Common myeloid progenitor, CD34-positive (primary cell): ENCODE results near the gene FAM168B.

Experiments
- CTCF ChIA-PET: fragments of 350-600 bp; sonication (Branson Sonifier 250); formaldehyde crosslinking; loops from one replicate; lab custom pipeline; 2021; ENCODE audit warnings: antibody characterized with exemption; lab: Charles Lee
- POLR2A ChIA-PET: fragments of 350-600 bp; sonication (Branson Sonifier 250); formaldehyde crosslinking; loops from one replicate; lab custom pipeline; 2021; ENCODE audit warnings: antibody characterized with exemption; lab: Charles Lee
- DNase-seq, 3 donors: peaks; one replicate each; pipeline versions ENCODE4 v3.0.0 to v3.0.0-alpha.2; 2013
- H3K27ac ChIP-seq, 2 experiments: 1 replicate in 1 of 2; 2 replicates in 1 of 2; pipeline ENCODE4 v1.7.0; 2013; ENCODE audit warnings: inconsistent platforms in 2 of 2, low read length in 2 of 2, mild to moderate bottlenecking in 2 of 2, low read depth in 1 of 2, moderate library complexity in 1 of 2; ENCODE audit not compliant: severe bottlenecking in 2 of 2, insufficient read depth in 1 of 2, poor library complexity in 1 of 2
- H3K27me3 ChIP-seq, 5 experiments: replicated peaks in 2 of 5; 1 replicate in 3 of 5; 2 replicates in 2 of 5; pipeline versions ENCODE4 v1.6.1 to v1.7.0; 2013; ENCODE audit warnings: low read length in 4 of 5, mild to moderate bottlenecking in 2 of 5, moderate library complexity in 2 of 5, inconsistent platforms in 1 of 5; ENCODE audit not compliant: insufficient read depth in 5 of 5, control insufficient read depth in 4 of 5
- H3K36me3 ChIP-seq, 4 experiments: 1 replicate in 2 of 4; 2 replicates in 2 of 4; pipeline versions ENCODE4 v1.6.1 to v1.7.0; 2013; ENCODE audit warnings: low read length in 3 of 4, control low read depth in 1 of 4, mild to moderate bottlenecking in 1 of 4; ENCODE audit not compliant: control insufficient read depth in 4 of 4, insufficient read depth in 4 of 4
- H3K4me1 ChIP-seq, 4 experiments: 1 replicate in 3 of 4; 2 replicates in 1 of 4; pipeline versions ENCODE4 v1.6.1 to v1.7.1; 2013; ENCODE audit warnings: low read length in 3 of 4, mild to moderate bottlenecking in 3 of 4, control low read depth in 1 of 4, inconsistent platforms in 1 of 4, moderate library complexity in 1 of 4; ENCODE audit not compliant: control insufficient read depth in 4 of 4, insufficient read depth in 4 of 4; ENCODE audit errors: control extremely low read depth in 1 of 4
- H3K4me3 ChIP-seq, 7 experiments: 1 replicate in 4 of 7; 2 replicates in 3 of 7; pipeline versions ENCODE4 v1.5.1 to v1.7.0; 2013; ENCODE audit warnings: mild to moderate bottlenecking in 7 of 7, low read length in 6 of 7, moderate library complexity in 6 of 7, inconsistent platforms in 2 of 7, low read depth in 2 of 7, control low read depth in 1 of 7; ENCODE audit not compliant: insufficient read depth in 4 of 7, control insufficient read depth in 1 of 7; ENCODE audit errors: extremely low read depth in 1 of 7
- H3K9me3 ChIP-seq, 5 experiments: 1 replicate in 4 of 5; 2 replicates in 1 of 5; pipeline versions ENCODE4 v1.6.1 to v1.7.1; 2013; ENCODE audit warnings: low read length in 4 of 5, mild to moderate bottlenecking in 2 of 5, inconsistent platforms in 1 of 5, low read depth in 1 of 5, moderate library complexity in 1 of 5; ENCODE audit not compliant: control insufficient read depth in 4 of 5, insufficient read depth in 2 of 5; ENCODE audit errors: control extremely low read depth in 1 of 5
- WGBS: methylation state at CpG from one replicate; pipeline ENCODE4 v1.1.5; 2013; ENCODE audit not compliant: insufficient coverage; 5-methylcytosine and 5-hydroxymethylcytosine counted together

The FAM168B gene

DNA sequence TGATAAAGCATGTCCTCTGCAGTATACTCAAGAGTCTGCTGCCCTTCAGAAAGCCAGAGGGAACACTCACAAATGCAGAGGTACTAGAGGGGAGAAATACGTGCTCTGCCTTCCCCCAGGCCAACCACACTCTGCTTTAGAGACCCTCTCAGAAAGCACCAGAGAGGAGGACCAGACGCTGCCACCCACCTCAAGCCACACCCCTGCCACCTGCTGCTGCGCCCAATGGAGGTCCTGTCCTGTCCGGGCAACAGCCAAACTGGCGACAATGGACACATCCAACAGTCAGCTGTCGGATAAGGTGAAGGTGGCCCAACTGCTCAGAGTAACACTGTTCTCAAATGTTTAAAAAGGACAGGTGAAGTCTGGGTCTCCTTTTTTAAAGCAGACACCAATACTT, 44.6 kb downstream of the FAM168B start:
- Histone ChIP-seq H3K9me3 (no peaks in the 10 kb centered on the region), H3K27me3 (no peaks in the 10 kb centered on the region), H3K27ac (no peak overlapping the region), H3K4me3 (no peak overlapping the region), H3K36me3 (peaks cover 13 to 75% (median 52%) of the 10 kb centered on the region in 4 experiments), H3K4me1 (no peaks in the 10 kb centered on the region)
- ChIA-PET POLR2A (no interaction called here), CTCF (no interaction called here)
- DNase-seq = no peak
- 100% methylated on average over 4 of the region's 6 CpGs for WGBS

DNA sequence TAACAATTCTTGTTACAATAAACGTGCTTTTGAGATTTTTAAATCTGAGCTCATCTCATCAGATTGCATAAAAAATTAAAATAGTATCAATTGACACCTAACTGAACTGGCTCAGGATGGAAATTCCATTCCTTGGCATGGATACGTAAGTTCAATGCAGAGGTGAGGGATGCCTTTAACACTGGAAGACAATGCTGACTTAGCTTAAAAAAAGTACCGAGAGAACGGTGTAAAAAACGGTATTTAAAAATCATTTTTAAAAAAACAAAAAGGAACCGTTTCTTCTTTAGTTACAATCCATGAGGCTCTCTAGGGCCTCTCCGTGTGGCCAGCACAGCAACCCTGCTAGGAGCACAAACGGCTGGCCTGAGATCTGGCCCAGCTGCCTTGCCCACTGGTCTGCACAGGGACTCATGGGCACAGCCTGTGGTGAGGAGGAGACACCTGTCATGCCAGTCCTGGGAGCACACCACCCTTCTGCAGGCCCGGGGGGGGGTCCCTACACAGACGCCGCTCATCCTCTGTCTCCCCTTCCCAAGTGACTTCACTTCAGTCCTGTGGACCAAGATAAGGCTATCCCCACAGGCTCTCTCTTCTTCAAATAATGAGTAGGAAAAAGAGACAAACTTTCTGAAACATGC, 45.2 kb downstream of the FAM168B start:
- WGBS = 95% methylated on average over 7 of the region's 11 CpGs
- Histone ChIP-seq H3K9me3 (no peaks in the 10 kb centered on the region), H3K27me3 (no peaks in the 10 kb centered on the region), H3K4me3 (no peak overlapping the region), H3K4me1 (no peaks in the 10 kb centered on the region), H3K36me3 (peaks cover 10 to 69% (median 46%) of the 10 kb centered on the region in 4 experiments), H3K27ac (no peak overlapping the region)
- CTCF ChIA-PET = no interaction called here
- no peak for DNase-seq
- POLR2A ChIA-PET = no interaction called here

GRCh38 chr2:131046918-131047652, 46.2 kb downstream of the FAM168B start:
- no peak overlapping the region for H3K27ac ChIP-seq
- no peaks in the 10 kb centered on the region for H3K9me3 ChIP-seq
- ChIA-PET POLR2A (no interaction called here), CTCF (no interaction called here)
- H3K27me3 ChIP-seq = no peaks in the 10 kb centered on the region
- peaks cover 8 to 60% (median 37%) of the 10 kb centered on the region in 4 experiments for H3K36me3 ChIP-seq
- peaks cover 0 to 4% (median under 1%) of the 10 kb centered on the region in 4 experiments for H3K4me1 ChIP-seq
- DNase-seq = no peak
- 97% methylated on average over 13 of the region's 18 CpGs for WGBS
- H3K4me3 ChIP-seq = no peak overlapping the region

GRCh38 chr2:131046028-131046917, 47.0 kb downstream of the FAM168B start:
- H3K27me3 ChIP-seq = peaks cover 0 to 6% (median 0%) of the 10 kb centered on the region in 5 experiments
- H3K4me3 ChIP-seq = no peak overlapping the region
- no peak overlapping the region for H3K27ac ChIP-seq
- CTCF ChIA-PET = interaction anchor here (1.1 kb wide), 1 partner anchor 9 kb away, joined by 4 read pairs; no protein-coding TSS in a partner anchor
- H3K9me3 ChIP-seq = no peaks in the 10 kb centered on the region
- DNase-seq = no peak
- peaks cover 2 to 12% (median 8%) of the 10 kb centered on the region in 4 experiments for H3K4me1 ChIP-seq
- POLR2A ChIA-PET = no interaction called here
- H3K36me3 ChIP-seq = peaks cover 4 to 51% (median 33%) of the 10 kb centered on the region in 4 experiments
- WGBS = 98% methylated on average over 27 of the region's 32 CpGs

DNA sequence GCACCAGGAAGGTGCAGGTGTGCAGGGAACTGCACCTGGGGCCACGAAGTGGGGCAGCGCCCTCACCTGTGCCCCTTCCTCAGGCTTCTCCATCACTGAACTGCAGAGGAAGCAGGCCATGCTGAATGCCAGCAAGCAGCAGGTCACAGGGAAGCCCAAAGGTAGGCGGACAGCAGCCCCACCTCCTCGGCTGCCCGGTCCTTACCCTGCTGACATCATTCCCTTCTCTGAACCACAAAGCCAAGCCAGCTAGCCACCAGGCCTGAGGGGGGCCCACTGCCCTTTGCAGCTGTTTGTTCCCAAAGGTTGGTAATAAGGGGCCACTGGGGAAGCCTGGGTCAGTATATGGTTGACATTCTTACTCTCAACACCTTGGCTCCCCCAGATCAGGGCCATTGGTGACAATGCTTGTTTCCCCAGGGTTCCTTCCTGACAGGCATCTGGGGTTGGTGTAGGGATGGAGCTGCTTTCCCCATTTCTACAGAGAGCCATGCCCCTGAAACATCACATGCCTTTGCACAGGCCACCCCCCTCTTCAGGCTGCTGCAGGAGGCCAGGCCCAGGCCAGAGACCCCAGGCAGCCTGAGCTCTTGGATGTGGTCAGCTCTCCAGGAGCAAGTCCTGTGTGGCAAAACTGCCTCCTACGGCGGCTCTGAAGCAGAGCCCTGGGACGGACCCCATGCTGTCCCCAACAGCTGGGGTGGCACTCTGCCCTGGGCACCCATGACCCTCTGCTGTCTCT, 47.8 kb downstream of the FAM168B start:
- Histone ChIP-seq H3K4me1 (peaks cover 3 to 20% (median 16%) of the 10 kb centered on the region in 4 experiments), H3K27me3 (peaks cover 0 to 14% (median 3%) of the 10 kb centered on the region in 5 experiments), H3K36me3 (peaks cover 4 to 44% (median 27%) of the 10 kb centered on the region in 4 experiments), H3K9me3 (no peaks in the 10 kb centered on the region), H3K4me3 (no peak overlapping the region), H3K27ac (no peak overlapping the region)
- WGBS = 84% methylated on average over 5 of the region's 8 CpGs
- ChIA-PET POLR2A (no interaction called here), CTCF (interaction anchor here (1.1 kb wide), 1 partner anchor 8 kb away, joined by 4 read pairs; no protein-coding TSS in a partner anchor)
- no peak for DNase-seq

- WGBS = 87% methylated on average over 6 of the region's 11 CpGs
- peaks cover 4 to 37% (median 20%) of the 10 kb centered on the region in 4 experiments for H3K36me3 ChIP-seq
- no peak for DNase-seq
- peaks cover 3 to 27% (median 23%) of the 10 kb centered on the region in 4 experiments for H3K4me1 ChIP-seq
- H3K9me3 ChIP-seq = no peaks in the 10 kb centered on the region
- CTCF ChIA-PET = no interaction called here
- no peak overlapping the region for H3K27ac ChIP-seq
- POLR2A ChIA-PET = no interaction called here
- no peak overlapping the region for H3K4me3 ChIP-seq
- peaks cover 0 to 21% (median 9%) of the 10 kb centered on the region in 5 experiments for H3K27me3 ChIP-seq
Measured at GRCh38 chr2:131044757-131045150, 48.5 kb downstream of the FAM168B start.
